GM12892 (cell line): ENCODE data around the gene MYOC.
"Not testable (repeated sequence)": the region's sequence is repeated elsewhere in the genome, so short reads cannot be mapped to it uniquely, and the experiment has no call there.

Source experiments
- POLR2A ChIP-seq: IDR thresholded peaks from 2 replicates; pipeline ENCODE4 v1.6.1; 2011; ENCODE audit warnings: low read depth, low read length, control low read depth
- POLR2AphosphoS5 ChIP-seq: IDR thresholded peaks from 2 replicates; pipeline ENCODE4 v1.6.1; 2011; ENCODE audit warnings: low read depth, low read length, control low read depth
- TAF1 ChIP-seq: IDR thresholded peaks from 2 replicates; pipeline ENCODE4 v1.6.1; 2011; ENCODE audit warnings: low read depth, mild to moderate bottlenecking, control low read depth, low read length, borderline replicate concordance

DNA sequence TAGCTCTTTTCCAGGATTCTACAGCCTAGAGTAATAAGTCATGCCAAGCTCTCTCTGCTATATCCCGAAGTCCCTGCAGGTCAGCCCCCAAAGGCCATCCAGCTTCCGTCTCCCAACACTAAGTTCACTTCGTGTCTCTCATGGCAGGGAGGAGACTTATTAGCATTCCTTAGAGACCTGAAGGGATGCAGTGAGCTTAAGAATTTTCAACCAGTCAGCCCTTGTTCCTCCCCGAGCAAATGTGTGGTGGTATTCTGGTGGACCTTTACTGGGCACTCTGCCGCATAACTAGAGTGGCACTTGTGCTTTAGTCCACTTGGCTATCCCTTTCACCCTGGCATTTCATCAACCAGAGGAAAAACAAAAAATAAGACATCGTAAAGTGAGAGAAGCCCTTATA, 49.4 kb downstream of the MYOC start:
- not testable (repeated sequence) for TF ChIP-seq POLR2A, TAF1, POLR2AphosphoS5
